Fibroblast of villous mesenchyme (primary cell): ENCODE measurements around the gene FAM131A. TPM values are rescaled to one million over a fixed set of nuclear protein-coding genes. Genes with fewer than 3 reads are reported as not detected.
A peak's percentile ranks its signal among the peaks of the same experiment; 100 is the strongest.

ENCODE experiments used
- DNase-seq: peaks from one replicate; pipeline ENCODE4 v3.0.0-alpha.2; 2010; ENCODE audit warnings: low read depth
- H3K4me3 ChIP-seq: 2 replicates; pipeline ENCODE4 v1.5.1; 2011; ENCODE audit warnings: low read depth, mild to moderate bottlenecking, low read length
- total RNA-seq: library from RNA; depleted of rRNA; stranded (reverse); fragments of >200 nt; gene quantifications from 2 replicates; pipeline ENCODE4 v1.2.3, GENCODE V29; 2012
- TF ChIP-seq, protein P1 (sequence below): IDR thresholded peaks from 2 replicates; pipeline ENCODE4 v1.5.1; 2012; ENCODE audit warnings: low read depth, mild to moderate bottlenecking, low read length; ENCODE audit not compliant: insufficient read depth

Gene FAM131A, protein sequence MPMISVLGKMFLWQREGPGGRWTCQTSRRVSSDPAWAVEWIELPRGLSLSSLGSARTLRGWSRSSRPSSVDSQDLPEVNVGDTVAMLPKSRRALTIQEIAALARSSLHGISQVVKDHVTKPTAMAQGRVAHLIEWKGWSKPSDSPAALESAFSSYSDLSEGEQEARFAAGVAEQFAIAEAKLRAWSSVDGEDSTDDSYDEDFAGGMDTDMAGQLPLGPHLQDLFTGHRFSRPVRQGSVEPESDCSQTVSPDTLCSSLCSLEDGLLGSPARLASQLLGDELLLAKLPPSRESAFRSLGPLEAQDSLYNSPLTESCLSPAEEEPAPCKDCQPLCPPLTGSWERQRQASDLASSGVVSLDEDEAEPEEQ
- total RNA-seq = 13.9 and 17.3 TPM in 2 replicates

DNA sequence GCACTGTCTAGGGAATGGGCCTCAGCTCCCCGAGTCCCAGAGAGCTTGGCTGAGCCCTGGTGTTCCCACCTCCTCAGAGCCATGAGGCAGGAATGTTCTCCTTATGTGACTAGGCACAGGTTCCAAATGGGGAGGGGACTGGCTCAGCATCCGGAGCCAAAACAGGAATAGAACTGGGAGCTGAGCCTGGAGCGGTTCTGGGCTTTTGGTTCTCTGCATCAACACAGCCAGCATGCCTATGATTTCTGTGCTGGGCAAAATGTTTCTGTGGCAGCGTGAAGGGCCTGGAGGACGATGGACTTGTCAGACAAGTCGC, at the start of gene FAM131A:
FAM131A (plus strand) TSS at position 202 of the 316 bp plus-strand sequence; CDS start at position 233, 31 bp downstream.
- TF ChIP-seq, protein P1, sequence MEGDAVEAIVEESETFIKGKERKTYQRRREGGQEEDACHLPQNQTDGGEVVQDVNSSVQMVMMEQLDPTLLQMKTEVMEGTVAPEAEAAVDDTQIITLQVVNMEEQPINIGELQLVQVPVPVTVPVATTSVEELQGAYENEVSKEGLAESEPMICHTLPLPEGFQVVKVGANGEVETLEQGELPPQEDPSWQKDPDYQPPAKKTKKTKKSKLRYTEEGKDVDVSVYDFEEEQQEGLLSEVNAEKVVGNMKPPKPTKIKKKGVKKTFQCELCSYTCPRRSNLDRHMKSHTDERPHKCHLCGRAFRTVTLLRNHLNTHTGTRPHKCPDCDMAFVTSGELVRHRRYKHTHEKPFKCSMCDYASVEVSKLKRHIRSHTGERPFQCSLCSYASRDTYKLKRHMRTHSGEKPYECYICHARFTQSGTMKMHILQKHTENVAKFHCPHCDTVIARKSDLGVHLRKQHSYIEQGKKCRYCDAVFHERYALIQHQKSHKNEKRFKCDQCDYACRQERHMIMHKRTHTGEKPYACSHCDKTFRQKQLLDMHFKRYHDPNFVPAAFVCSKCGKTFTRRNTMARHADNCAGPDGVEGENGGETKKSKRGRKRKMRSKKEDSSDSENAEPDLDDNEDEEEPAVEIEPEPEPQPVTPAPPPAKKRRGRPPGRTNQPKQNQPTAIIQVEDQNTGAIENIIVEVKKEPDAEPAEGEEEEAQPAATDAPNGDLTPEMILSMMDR = no peak
- H3K4me3 ChIP-seq = peak within 1 kb of the TSS; percentile 75
- no peak for DNase-seq

DNA sequence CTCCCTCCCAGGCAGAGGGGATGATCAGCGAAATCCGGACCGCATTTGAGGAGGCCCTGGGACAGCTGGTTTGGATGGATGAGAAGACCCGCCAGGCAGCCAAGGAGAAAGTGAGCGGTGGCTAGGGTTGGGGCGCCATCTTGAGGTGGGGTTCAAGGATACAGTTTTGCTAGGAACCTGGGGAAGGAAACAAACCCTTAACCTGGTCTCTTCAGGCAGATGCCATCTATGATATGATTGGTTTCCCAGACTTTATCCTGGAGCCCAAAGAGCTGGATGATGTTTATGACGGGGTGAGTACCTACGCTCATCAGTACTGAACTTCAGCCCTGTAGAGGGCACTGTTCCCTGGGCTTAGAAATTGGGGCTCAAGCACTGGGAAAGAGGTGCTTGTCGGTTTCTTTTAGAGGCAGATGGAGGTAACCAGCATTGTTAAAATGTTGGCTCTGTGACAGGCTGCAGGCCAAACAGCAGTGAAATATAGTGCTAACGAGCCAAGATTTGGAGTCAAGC, 47.9 kb upstream of the FAM131A start:
- H3K4me3 ChIP-seq = no peak overlapping the region
- TF ChIP-seq, protein P1 = peak; percentile 69
- peak; percentile 51 for DNase-seq

DNA sequence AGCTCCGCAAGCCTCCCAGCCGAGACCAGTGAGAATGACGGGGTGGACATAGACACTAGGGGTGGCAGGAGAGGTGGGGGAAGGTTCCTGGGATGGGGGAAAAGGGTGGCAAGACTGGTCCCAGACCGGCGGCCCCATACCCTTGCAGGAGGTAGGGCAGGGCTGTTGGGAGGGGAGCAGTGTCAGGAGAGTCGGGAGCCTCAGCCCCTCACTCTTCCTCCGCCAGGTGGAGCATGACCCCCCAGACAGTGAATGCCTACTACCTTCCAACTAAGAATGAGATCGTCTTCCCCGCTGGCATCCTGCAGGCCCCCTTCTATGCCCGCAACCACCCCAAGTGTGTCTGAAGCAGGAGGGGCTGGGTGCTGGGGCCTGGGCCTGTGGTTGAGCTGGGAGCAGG, 47.1 kb upstream of the FAM131A start:
- H3K4me3 ChIP-seq = no peak overlapping the region
- TF ChIP-seq, protein P1 = no peak
- no peak for DNase-seq

DNA sequence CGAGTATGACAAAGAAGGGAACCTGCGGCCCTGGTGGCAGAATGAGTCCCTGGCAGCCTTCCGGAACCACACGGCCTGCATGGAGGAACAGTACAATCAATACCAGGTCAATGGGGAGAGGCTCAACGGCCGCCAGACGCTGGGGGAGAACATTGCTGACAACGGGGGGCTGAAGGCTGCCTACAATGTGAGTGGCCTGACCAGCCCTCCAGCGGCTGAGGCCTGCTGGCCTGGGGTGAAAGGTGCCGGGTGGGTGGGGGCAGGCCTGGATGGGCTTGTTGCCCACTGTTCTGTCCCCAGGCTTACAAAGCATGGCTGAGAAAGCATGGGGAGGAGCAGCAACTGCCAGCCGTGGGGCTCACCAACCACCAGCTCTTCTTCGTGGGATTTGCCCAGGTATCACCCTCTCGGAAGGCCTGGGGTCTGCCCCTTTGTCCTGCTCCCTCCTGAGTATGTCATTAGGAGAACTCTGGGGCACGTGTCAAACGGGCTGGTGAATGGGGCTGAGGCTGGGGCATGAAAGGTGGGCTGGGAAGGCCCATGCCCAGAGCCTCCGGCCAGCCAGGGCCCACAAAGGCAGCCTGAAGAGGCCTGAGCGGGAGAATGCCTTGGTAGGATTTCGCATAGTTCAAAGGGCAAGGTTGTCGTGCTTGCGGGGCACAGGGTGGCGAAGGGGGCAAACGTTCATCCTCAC, 46.2 kb upstream of the FAM131A start:
- H3K4me3 ChIP-seq = no peak overlapping the region
- TF ChIP-seq, protein P1 = no peak
- no peak for DNase-seq

DNA sequence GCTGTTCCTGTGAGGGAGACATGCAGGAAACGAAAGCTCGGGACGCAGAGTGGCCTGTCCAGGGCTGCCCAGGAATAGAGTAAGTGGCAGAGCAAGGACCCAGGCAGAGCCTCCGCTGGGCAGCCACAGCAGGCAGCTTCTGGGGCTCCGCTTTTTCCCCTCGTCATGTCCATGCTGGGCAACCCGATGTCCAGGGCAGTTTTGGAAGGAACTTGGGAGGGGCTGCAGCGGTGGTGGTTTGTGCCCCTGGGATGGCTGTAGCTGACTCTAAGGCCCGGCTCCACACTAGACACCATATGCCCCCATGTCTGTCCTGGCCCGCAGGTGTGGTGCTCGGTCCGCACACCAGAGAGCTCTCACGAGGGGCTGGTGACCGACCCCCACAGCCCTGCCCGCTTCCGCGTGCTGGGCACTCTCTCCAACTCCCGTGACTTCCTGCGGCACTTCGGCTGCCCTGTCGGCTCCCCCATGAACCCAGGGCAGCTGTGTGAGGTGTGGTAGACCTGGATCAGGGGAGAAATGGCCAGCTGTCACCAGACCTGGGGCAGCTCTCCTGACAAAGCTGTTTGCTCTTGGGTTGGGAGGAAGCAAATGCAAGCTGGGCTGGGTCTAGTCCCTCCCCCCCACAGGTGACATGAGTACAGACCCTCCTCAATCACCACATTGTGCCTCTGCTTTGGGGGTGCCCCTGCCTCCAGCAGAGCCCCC, 45.5 kb upstream of the FAM131A start:
- no peak for DNase-seq
- H3K4me3 ChIP-seq = no peak overlapping the region
- TF ChIP-seq, protein P1 = no peak

DNA sequence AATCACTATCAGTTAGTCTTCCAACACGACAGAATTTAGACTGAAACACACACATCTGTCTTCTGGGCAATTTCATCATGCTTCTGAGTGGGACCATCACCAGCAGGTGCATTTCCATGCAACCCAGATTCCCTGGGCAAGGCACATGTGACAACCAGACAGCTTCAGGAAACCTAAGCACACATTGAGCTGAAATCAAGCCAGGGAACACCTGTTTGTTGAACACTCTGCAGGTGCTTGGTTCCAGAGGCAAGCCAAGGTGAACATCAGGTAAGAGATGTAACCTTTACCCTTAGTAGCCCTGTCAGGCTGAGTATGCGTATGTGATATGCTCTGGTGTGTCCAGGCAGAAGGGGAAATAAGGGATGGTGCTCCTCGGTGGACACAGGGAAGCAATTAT, 41.6 kb upstream of the FAM131A start:
- TF ChIP-seq, protein P1 = no peak
- H3K4me3 ChIP-seq = no peak overlapping the region
- no peak for DNase-seq
